Mammary epithelial cell (primary cell): ENCODE data around the gene FAM228B.

ENCODE experiments used
- CTCF ChIP-seq, 2 donors: IDR thresholded peaks in 1 of 2; conservative IDR thresholded peaks in 1 of 2; 2 replicates each; pipeline ENCODE4 v1.5.1; 2011 to 2012; ENCODE audit warnings: inconsistent platforms in 2 of 2, low read length in 2 of 2, mild to moderate bottlenecking in 2 of 2, control low read depth in 1 of 2, low read depth in 1 of 2; ENCODE audit not compliant: insufficient read depth in 1 of 2; ENCODE audit errors: extremely low read depth in 1 of 2
- EZH2 ChIP-seq: IDR thresholded peaks from 2 replicates; pipeline ENCODE4 v1.6.1; 2012; ENCODE audit warnings: low read length, inconsistent platforms, borderline replicate concordance

GRCh38 chr2:24179683-24180082, 56.4 kb downstream of the FAM228B start:
- TF ChIP-seq CTCF (conservative IDR thresholded peaks at IDR 0.05 in 1 of 2, IDR thresholded peaks at IDR 0.05 in 1 of 2; ENCODE audit: extremely low read depth in 1 of 2, insufficient read depth in 1 of 2, low read depth in 1 of 2, low read length in 2 of 2) (no peak), EZH2 (no peak)
